Lower leg skin (tissue), 4 donors: ENCODE results near the gene L3MBTL1. TPM values are rescaled to one million over a fixed set of nuclear protein-coding genes. Genes with fewer than 3 reads are reported as not detected.

Experiments
- DNase-seq, 2 donors: peaks; one replicate each; pipeline ENCODE4 v3.0.0-alpha.2; 2019; ENCODE audit warnings: low spot score in 2 of 2
- H3K4me3 ChIP-seq: fragments of 200-600 bp; sonication (generic); 2 replicates; pipeline ENCODE4 v1.5.1; 2017; ENCODE audit warnings: mild to moderate bottlenecking, low read depth; ENCODE audit not compliant: poor library complexity, severe bottlenecking
- POLR2A ChIP-seq, 2 donors: fragments of 450-650 bp; IDR thresholded peaks; one replicate each; pipeline ENCODE4 v1.6.1; 2016 to 2017; ENCODE audit warnings: antibody characterized with exemption in 2 of 2, mild to moderate bottlenecking in 1 of 2, moderate library complexity in 1 of 2
- WGBS, 2 donors: methylation state at CpG; one replicate each; pipeline ENCODE4 v1.1.5; 2018; 5-methylcytosine and 5-hydroxymethylcytosine counted together
- intact Hi-C: fragments of 100-400 bp; cut with DNase I; formaldehyde crosslinking; loops from one replicate; pipeline ENCODE4 v1.15.0; 2023; ENCODE audit warnings: low total_unique reads
- total RNA-seq, 4 donors: library from RNA; depleted of rRNA; stranded (reverse); fragments of >200 nt; gene quantifications; one replicate each; pipeline ENCODE4 v1.1.0, GENCODE V29; 2016
- TF ChIP-seq, protein P1 (sequence below), 3 donors: fragments of 450-650 bp; IDR thresholded peaks; one replicate each; pipeline ENCODE4 v1.5.1; 2016; ENCODE audit warnings: antibody characterized with exemption in 3 of 3, mild to moderate bottlenecking in 3 of 3, moderate library complexity in 2 of 3

Gene L3MBTL1
- total RNA-seq, 4 donors from 2014 or later: 5.2 to 23.2 (median 9.7) TPM

DNA sequence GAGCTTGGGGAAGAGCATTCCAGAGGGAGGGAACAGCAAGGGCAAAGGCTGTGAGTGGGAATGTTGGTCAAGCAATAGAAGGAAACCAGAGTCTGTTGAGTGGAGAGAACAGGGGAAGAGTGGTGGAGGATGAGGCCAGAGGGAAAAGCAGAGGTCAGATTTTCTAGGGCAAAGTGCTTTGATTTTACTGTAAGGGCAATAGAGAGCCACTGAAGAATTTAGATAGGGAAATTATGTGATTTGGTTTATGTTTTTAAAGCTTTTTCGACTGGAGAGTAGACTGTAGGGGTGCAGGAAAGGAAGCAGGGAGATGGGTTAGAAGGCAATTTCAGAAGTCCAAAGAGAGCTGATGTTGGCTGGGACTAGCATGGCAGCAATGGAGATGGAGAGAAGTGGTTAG lies 4.4 kb downstream of the L3MBTL1 start:
- no peak for DNase-seq
- H3K4me3 ChIP-seq: no peak overlapping the region
- 72 to 85% methylated on average over 1 of the region's 1 CpG for WGBS, 2 donors
- intact Hi-C loops: no loop called here
- TF ChIP-seq POLR2A (IDR thresholded peaks at IDR 0.05): no peak
- TF ChIP-seq, protein P1, sequence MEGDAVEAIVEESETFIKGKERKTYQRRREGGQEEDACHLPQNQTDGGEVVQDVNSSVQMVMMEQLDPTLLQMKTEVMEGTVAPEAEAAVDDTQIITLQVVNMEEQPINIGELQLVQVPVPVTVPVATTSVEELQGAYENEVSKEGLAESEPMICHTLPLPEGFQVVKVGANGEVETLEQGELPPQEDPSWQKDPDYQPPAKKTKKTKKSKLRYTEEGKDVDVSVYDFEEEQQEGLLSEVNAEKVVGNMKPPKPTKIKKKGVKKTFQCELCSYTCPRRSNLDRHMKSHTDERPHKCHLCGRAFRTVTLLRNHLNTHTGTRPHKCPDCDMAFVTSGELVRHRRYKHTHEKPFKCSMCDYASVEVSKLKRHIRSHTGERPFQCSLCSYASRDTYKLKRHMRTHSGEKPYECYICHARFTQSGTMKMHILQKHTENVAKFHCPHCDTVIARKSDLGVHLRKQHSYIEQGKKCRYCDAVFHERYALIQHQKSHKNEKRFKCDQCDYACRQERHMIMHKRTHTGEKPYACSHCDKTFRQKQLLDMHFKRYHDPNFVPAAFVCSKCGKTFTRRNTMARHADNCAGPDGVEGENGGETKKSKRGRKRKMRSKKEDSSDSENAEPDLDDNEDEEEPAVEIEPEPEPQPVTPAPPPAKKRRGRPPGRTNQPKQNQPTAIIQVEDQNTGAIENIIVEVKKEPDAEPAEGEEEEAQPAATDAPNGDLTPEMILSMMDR (IDR thresholded peaks at IDR 0.05): no peak

DNA sequence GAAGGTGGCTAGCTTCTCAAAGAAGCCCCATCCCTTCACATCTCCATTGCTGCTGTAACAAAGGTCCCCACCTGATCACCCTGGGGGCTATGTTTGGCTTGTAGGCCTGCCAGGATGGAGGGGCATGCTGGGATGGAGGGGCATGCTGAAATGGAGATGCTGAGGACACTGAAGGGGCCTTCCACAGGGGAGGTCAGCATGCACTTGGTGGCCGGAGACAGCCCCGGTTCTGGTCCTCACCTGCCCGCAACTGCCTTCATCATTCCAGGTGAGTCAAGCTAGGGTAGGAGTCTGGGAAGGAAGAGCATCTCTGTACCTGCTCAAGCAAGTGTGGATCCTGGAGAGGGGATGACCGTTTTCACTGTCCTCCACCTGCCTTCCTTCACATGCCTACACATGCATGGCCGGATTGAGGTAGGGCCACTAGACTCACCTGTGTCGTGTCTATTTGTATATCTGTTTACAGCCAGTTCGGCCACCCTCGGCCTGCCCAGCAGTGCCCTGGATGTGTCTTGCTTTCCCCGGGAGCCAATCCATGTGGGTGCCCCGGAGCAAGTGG lies 6.0 kb downstream of the L3MBTL1 start:
- intact Hi-C loops: loop anchor here (1.0 kb wide), 1 partner anchor 24 kb away; no protein-coding TSS in a partner anchor
- 46 to 71% methylated on average over 8 to 10 of the region's 10 CpGs for WGBS, 2 donors
- H3K4me3 ChIP-seq: no peak overlapping the region
- DNase-seq: no peak
- no peak for TF ChIP-seq POLR2A (IDR thresholded peaks at IDR 0.05)
- TF ChIP-seq, protein P1 (IDR thresholded peaks at IDR 0.05): no peak

DNA sequence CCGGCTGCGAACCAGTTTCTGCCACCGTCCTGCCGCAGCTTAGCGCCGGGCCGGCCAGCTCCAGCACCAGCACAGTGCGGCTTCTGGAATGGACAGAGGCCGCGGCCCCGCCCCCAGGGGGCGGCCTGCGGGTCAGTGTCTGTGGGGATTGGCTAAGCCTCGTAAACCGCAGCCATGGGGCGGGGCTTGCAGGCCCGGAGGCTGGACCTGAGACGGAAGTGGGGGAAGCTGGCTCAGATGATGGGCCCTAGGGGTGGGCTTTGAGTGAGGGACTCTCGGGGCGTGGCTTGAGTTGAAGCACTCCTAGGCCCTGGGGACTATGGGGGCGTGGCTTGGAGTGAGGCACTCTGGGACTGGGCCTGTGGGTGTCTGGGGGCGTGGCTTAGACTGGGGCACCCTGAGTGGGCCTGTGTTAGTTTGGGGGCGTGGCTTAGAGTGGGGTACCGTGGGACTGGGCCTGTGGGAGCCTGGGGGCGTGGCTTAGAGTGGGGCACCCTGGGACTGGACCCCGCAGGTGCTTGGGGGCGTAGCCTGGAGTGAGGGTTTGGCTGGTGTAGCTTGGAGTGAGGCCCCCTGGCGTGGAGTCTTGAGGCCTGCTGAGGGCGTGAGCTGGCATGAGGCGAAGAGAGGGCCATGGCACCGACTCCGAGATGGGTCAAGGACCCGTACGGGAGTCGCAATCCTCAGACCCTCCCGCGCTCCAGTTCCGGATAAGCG lies 6.6 kb downstream of the L3MBTL1 start:
- DNase-seq: peak; percentile 95 to 98
- peak overlapping the region; percentile 36 for H3K4me3 ChIP-seq
- WGBS, 2 donors: 56 to 59% methylated on average over 26 to 34 of the region's 39 CpGs
- TF ChIP-seq, protein P1 (IDR thresholded peaks at IDR 0.05): no peak
- TF ChIP-seq POLR2A (IDR thresholded peaks at IDR 0.05): no peak
- intact Hi-C loops: loop anchor here (1.0 kb wide), 1 partner anchor 23 kb away; no protein-coding TSS in a partner anchor

DNA sequence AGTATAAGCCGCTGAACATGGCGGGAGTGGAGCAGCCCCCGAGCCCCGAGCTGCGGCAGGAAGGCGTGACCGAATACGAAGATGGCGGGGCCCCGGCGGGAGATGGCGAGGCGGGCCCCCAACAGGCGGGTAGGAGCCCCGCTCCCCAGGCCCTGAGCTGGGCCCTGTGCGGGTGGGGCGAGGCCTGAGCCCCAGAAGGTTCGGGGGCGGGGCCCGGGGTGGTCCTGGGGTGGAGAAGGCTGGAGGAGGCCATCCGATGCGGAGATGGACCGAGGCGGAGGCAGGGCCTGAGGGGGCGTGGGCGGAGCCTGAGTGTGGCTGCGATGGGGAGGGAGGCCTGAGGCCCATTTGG lies 7.1 kb downstream of the L3MBTL1 start:
- TF ChIP-seq, protein P1 (IDR thresholded peaks at IDR 0.05): no peak
- no peak for TF ChIP-seq POLR2A (IDR thresholded peaks at IDR 0.05)
- intact Hi-C loops: no loop called here
- no peak for DNase-seq
- H3K4me3 ChIP-seq: peak overlapping the region; percentile 36
- 66 to 73% methylated on average over 26 of the region's 27 CpGs for WGBS, 2 donors

DNA sequence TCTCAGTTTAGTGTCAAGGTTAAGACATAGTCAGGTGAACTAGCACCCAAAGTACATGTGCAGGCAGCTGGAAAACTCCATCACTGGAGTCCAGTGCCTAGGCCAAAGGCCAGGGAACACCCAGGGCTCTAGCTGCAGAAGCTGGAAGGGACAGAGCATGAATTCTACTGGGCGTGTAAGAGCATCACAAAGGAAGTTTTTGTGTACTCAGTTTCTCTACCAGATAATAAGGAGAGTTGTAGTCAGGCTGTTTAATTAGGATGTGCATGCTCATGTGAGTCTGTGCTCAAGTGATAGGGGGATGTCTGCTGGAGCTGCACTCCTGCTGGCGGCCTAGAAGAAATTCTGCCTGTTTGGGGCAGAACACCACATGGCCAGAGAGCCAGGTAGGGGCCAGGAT lies 8.1 kb downstream of the L3MBTL1 start:
- intact Hi-C loops: no loop called here
- H3K4me3 ChIP-seq: no peak overlapping the region
- 67 to 72% methylated on average over 1 to 2 of the region's 2 CpGs for WGBS, 2 donors
- no peak for DNase-seq
- no peak for TF ChIP-seq POLR2A (IDR thresholded peaks at IDR 0.05)
- TF ChIP-seq, protein P1 (IDR thresholded peaks at IDR 0.05): no peak
